Activated T-helper 1 cell treated with anti-CD3 and anti-CD28 coated beads, Interleukin-12 subunit alpha, Interleukin-12 subunit beta, Interleukin-2, Interleukin-4 antibody, amounts not matched to agents 30 ng/mL and 10 ng/mL and 1 ng/mL, durations not matched to agents 14 hours and 24 hours and 36 hours (primary cell): ENCODE data around the gene UPK2. TPM values are rescaled to one million over a fixed set of nuclear protein-coding genes. Genes with fewer than 3 reads are reported as not detected.
A peak's percentile ranks its signal among the peaks of the same experiment; 100 is the strongest.

Experiments used
- DNase-seq: peaks from one replicate; pipeline ENCODE4 v3.0.0; 2021; ENCODE audit warnings: low spot score
- H3K27ac Mint-ChIP-seq: one replicate; pipeline ENCODE4 v1.8.0; 2021; ENCODE audit warnings: mild to moderate bottlenecking, mixed read lengths
- H3K27me3 Mint-ChIP-seq: one replicate; pipeline ENCODE4 v1.8.0; 2022; ENCODE audit warnings: mild to moderate bottlenecking, moderate library complexity, mixed read lengths; ENCODE audit not compliant: insufficient read depth
- H3K36me3 Mint-ChIP-seq: one replicate; pipeline ENCODE4 v1.8.0; 2021; ENCODE audit warnings: low read depth, mixed read lengths
- H3K4me1 Mint-ChIP-seq: one replicate; pipeline ENCODE4 v1.8.0; 2021; ENCODE audit warnings: low read depth, mixed read lengths
- H3K4me3 Mint-ChIP-seq: one replicate; pipeline ENCODE4 v1.8.0; 2021; ENCODE audit warnings: mild to moderate bottlenecking, moderate library complexity, mixed read lengths
- H3K9me3 Mint-ChIP-seq: one replicate; pipeline ENCODE4 v1.8.0; 2021; ENCODE audit warnings: mixed read lengths
- intact Hi-C: fragments of 100-400 bp; cut with micrococcal nuclease; formaldehyde crosslinking; loops from one replicate; pipeline ENCODE4 v1.15.1; 2024
- total RNA-seq: library from RNA; stranded (reverse); gene quantifications from 2 replicates; pipeline ENCODE4 v1.2.3, GENCODE V29; 2022

UPK2 gene
- total RNA-seq, 1 donor from 2014 or later, result not detected

DNA sequence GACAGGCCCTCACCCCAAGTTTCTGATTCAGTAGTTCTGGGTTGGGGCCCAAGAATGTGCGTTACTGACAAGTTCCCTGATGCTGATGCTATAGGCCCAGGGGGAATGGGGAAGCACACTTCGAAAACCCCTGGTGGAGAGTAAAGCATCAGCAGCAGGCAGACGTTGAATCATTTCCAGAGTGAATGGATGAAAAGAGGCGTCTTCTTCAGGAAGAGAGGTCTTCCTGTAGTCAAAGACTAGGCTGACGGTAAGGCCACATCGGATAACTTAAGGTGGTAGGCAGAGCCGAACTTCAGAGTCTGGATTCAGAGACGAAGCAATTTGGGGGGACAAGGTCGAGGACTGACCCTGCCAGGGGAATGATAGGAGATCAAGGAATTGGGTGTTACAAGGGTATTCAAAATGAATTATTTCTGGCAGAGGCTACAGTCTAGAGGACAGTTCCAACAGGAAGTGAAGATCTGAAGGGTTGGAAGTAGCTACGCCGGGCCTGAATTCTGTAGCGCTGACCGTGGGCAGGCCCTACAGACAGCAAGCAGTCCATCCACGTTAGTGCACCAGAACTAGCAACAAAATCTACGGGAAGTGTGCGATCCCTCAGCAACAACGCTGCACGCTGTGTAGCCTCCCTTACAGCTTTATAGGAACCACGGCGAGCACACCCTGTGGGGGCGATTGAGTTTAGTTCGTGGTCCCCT is 41.0 kb downstream of the UPK2 start:
- H3K27ac Mint-ChIP-seq, result peak overlapping the region; percentile 97
- intact Hi-C loops, result loop anchor here (1.0 to 5.0 kb wide), 6 partner anchors 60 to 210 kb away; partner anchors contain the start of genes CBL, HINFP, HYOU1 and VPS11
- H3K9me3 Mint-ChIP-seq, result no peaks in the 10 kb centered on the region
- H3K27me3 Mint-ChIP-seq, result no peaks in the 10 kb centered on the region
- H3K36me3 Mint-ChIP-seq, result peaks cover 18% of the 10 kb centered on the region
- peak overlapping the region; percentile 96 for H3K4me3 Mint-ChIP-seq
- peaks cover 27% of the 10 kb centered on the region for H3K4me1 Mint-ChIP-seq
- peak; percentile 30 for DNase-seq

DNA sequence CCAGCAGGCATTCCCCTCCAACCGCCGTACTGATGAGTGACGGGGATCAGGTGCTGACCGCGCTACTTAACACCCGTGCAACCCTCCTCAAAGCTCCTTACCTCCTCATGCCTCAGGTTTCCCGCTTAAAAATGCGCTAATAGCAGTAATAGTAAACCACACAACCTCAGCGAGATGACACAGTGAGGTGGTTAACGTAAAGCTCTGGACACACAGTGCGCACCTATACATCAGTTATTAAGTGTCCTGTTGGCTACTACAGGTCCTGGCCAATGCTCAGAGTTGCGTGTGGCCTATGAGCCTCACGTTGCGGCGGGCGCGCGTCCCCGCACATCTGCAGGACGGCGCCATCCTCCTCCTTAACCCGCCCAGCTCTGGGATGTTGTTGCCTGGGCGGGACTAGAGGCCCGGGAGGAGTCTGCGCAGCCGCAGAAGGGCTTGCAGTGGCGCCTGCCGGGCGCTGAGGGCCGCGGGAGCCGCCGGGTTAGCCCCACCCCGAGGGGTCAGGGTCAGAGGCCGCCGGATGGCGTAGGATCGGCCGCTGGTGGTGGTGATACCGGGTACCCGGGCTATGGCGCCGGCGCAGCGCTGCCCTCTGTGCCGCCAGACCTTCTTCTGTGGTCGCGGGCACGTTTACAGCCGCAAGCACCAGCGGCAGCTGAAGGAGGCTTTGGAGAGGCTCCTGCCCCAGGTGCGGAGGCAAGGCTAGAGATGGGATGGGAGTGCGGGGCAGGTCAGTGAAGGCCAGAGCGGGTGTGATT is 41.7 kb downstream of the UPK2 start, which contains the start of gene CENATAC:
TSS of gene CENATAC (plus strand) at position 512 of the 761 bp plus-strand sequence. CDS start at position 572, 60 bp downstream.
- H3K27ac Mint-ChIP-seq, result peak within 1 kb of the TSS; percentile 97
- H3K4me1 Mint-ChIP-seq, result peaks cover 27% of the 10 kb centered on the region
- H3K4me3 Mint-ChIP-seq, result peak within 1 kb of the TSS; percentile 96
- intact Hi-C loops, result loop anchor here (1.0 to 5.0 kb wide), 12 partner anchors 20 to 432 kb away; partner anchors contain the start of genes C2CD2L, CBL, HINFP and HYOU1
- H3K9me3 Mint-ChIP-seq, result no peaks in the 10 kb centered on the region
- peak; percentile 96 for DNase-seq
- peaks cover 18% of the 10 kb centered on the region for H3K36me3 Mint-ChIP-seq
- no peaks in the 10 kb centered on the region for H3K27me3 Mint-ChIP-seq

DNA sequence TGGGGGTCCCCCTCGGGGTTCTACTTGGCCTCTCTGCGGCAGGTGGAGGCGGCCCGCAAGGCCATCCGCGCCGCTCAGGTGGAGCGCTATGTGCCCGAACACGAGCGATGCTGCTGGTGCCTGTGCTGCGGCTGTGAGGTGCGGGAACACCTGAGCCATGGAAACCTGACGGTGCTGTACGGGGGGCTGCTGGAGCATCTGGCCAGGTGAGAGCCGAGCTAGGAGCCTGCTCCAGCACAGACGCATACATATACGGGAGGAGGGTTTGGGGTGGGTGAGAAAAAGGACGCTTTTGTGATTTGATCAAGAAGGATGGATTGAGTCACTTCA is 42.3 kb downstream of the UPK2 start:
- Mint-ChIP-seq H3K4me3 (peak overlapping the region; percentile 96), H3K9me3 (no peaks in the 10 kb centered on the region), H3K27me3 (no peaks in the 10 kb centered on the region), H3K36me3 (peaks cover 18% of the 10 kb centered on the region), H3K27ac (peak overlapping the region; percentile 97), H3K4me1 (peaks cover 27% of the 10 kb centered on the region)
- DNase-seq, result no peak
- intact Hi-C loops, result loop anchor here (1.0 to 5.0 kb wide), 8 partner anchors 20 to 432 kb away; partner anchors contain the start of genes C2CD2L, CBL, RPS25 and SLC37A4

DNA sequence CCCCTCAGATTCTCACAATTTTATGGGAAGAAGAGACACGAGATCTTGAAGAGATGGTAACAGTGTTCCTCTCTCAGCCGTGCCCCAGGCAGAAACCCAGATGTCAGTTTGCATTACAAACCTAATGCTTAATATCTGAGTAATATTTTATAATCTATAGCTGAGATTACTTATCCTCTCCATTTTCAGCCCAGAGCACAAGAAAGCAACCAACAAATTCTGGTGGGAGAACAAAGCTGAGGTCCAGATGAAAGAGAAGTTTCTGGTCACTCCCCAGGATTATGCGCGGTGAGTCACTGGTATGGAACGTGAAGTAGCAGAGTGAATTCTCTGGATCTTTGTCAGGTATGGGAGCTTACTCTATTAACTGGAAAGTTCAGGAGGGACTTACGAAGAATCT is 42.7 kb downstream of the UPK2 start:
- Mint-ChIP-seq H3K4me3 (peak overlapping the region; percentile 96), H3K36me3 (peaks cover 16% of the 10 kb centered on the region), H3K9me3 (no peaks in the 10 kb centered on the region), H3K27ac (peak overlapping the region; percentile 97), H3K27me3 (no peaks in the 10 kb centered on the region), H3K4me1 (peaks cover 27% of the 10 kb centered on the region)
- intact Hi-C loops, result loop anchor here (1.0 to 5.0 kb wide), 8 partner anchors 19 to 433 kb away; partner anchors contain the start of genes C2CD2L, CBL, RPS25 and SLC37A4
- no peak for DNase-seq

DNA sequence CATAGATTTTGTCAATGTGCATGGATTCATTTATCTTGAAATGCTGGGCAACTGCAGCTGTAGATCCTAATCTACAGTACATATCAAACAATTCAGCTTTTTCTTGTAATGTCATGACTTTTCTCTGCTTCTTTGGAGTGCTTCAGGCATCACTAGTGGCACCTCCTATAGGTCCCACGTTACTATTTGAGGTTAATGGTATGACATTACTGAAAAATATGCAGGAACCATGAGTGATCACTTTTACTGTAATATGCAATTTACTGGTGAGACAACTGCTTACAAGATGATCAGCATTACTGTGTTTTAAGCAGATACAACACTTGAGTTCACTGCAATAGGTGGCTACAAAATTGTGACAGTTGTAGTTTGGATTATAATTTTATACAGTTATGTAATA is 44.8 kb downstream of the UPK2 start:
- H3K36me3 Mint-ChIP-seq, result peaks cover 22% of the 10 kb centered on the region
- H3K27ac Mint-ChIP-seq, result no peak overlapping the region

DNA sequence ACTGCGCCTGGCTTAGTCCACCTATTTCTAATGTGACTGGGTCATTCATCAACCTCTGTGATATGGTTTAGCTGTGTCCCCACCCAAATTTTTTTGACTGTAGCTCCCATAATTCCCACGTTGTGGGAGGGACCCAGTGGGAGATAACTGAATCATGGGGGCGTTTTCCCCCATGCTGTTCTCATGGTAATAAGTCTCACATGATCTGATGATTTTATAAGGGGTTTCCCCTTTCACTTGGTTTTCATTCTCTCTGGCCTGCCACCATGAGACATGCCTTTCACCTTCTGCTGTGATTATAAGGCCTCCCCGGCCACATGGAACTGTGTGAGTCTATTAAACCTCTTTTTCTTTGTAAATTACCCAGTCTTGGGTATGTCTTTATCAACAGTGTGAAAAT is 50.6 kb downstream of the UPK2 start:
- Mint-ChIP-seq H3K9me3 (no peaks in the 10 kb centered on the region), H3K4me3 (no peak overlapping the region), H3K27ac (no peak overlapping the region), H3K27me3 (no peaks in the 10 kb centered on the region), H3K36me3 (peaks cover 32% of the 10 kb centered on the region), H3K4me1 (peaks cover 5% of the 10 kb centered on the region)
- intact Hi-C loops, result no loop called here
- DNase-seq, result no peak

More for the DNA sequence above, 44.8 kb downstream of the UPK2 start:
- Mint-ChIP-seq H3K4me1 (peaks cover 26% of the 10 kb centered on the region), H3K27me3 (no peaks in the 10 kb centered on the region), H3K4me3 (peak overlapping the region; percentile 8), H3K9me3 (no peaks in the 10 kb centered on the region)
- intact Hi-C loops, result no loop called here
- DNase-seq, result no peak

Other genes with a start within 250 kb of the UPK2 start
- gene DDX6, start 165.1 kb upstream of the UPK2 start, total RNA-seq, result 110 and 112 TPM in 2 replicates
- 5.1 and 5.5 TPM in 2 replicates for gene CXCR5, start 72.4 kb upstream of the UPK2 start, total RNA-seq
- gene BCL9L, start 30.4 kb upstream of the UPK2 start, total RNA-seq, result 27.3 and 32.4 TPM in 2 replicates
- gene FOXR1, start 15.5 kb downstream of the UPK2 start, total RNA-seq, result not detected in 2 replicates
- 50.1 and 53.6 TPM in 2 replicates for gene CENATAC, start 41.8 kb downstream of the UPK2 start, total RNA-seq
- gene RPS25, start 62.0 kb downstream of the UPK2 start, total RNA-seq, result 1,440 and 1,455 TPM in 2 replicates
- gene TRAPPC4, start 62.5 kb downstream of the UPK2 start, total RNA-seq, result 141 and 142 TPM in 2 replicates
- 24.3 and 28.7 TPM in 2 replicates for gene SLC37A4, start 74.6 kb downstream of the UPK2 start, total RNA-seq
- gene HYOU1, start 100.9 kb downstream of the UPK2 start, total RNA-seq, result 216 and 219 TPM in 2 replicates
- 23.5 and 24.0 TPM in 2 replicates for gene VPS11, start 111.5 kb downstream of the UPK2 start, total RNA-seq
- 55.0 and 55.6 TPM in 2 replicates for gene HMBS, start 128.6 kb downstream of the UPK2 start, total RNA-seq
- gene DPAGT1, start 145.6 kb downstream of the UPK2 start, total RNA-seq, result 81.8 and 84.4 TPM in 2 replicates
- gene C2CD2L, start 151.0 kb downstream of the UPK2 start, total RNA-seq, result 35.7 and 38.2 TPM in 2 replicates
- 31.2 and 35.2 TPM in 2 replicates for gene HINFP, start 165.3 kb downstream of the UPK2 start, total RNA-seq
- gene ABCG4, start 192.8 kb downstream of the UPK2 start, total RNA-seq, result 0.07 TPM in 1 of 2 replicates, not detected in the other
- gene NLRX1, start 212.4 kb downstream of the UPK2 start, total RNA-seq, result 24.1 and 29.5 TPM in 2 replicates
- 0.56 TPM in 1 of 2 replicates, not detected in the other for gene NHERF4, start 229.2 kb downstream of the UPK2 start, total RNA-seq